CD14-positive monocyte (primary cell): ENCODE measurements around the gene ZNF808. TPM values are rescaled to one million over a fixed set of nuclear protein-coding genes. Genes with fewer than 3 reads are reported as not detected.
"Not testable (repeated sequence)": the region's sequence is repeated elsewhere in the genome, so short reads cannot be mapped to it uniquely, and the experiment has no call there.

Experiments used
- DNase-seq, 3 donors: peaks; one replicate each; pipeline ENCODE4 v3.0.0-alpha.2; 2011 to 2022
- H2AFZ ChIP-seq: 2 replicates; pipeline ENCODE4 v1.6.0; 2012; ENCODE audit warnings: mild to moderate bottlenecking, low read depth, low read length, inconsistent platforms; ENCODE audit not compliant: insufficient read depth, poor library complexity, severe bottlenecking
- H3K27ac ChIP-seq, 2 donors: 1 replicate in 1 of 2; 2 replicates in 1 of 2; pipeline ENCODE4 v1.5.1; 2012 to 2013; ENCODE audit warnings: low read length in 2 of 2, control low read depth in 1 of 2, inconsistent platforms in 1 of 2, low read depth in 1 of 2, mild to moderate bottlenecking in 1 of 2
- H3K27me3 ChIP-seq, 2 donors: one replicate each; pipeline versions ENCODE4 v1.6.0 to v1.6.1; 2011 to 2013; ENCODE audit warnings: low read length in 2 of 2; ENCODE audit not compliant: control insufficient read depth in 2 of 2, insufficient read depth in 2 of 2
- H3K36me3 ChIP-seq, 2 donors: replicated peaks in 1 of 2; 1 replicate in 1 of 2; 2 replicates in 1 of 2; pipeline versions ENCODE4 v1.5.1 to v1.6.1; 2012 to 2013; ENCODE audit warnings: low read length in 2 of 2, control low read depth in 1 of 2, inconsistent platforms in 1 of 2, mild to moderate bottlenecking in 1 of 2; ENCODE audit not compliant: insufficient read depth in 2 of 2, control insufficient read depth in 1 of 2
- H3K4me1 ChIP-seq, 2 donors: 1 replicate in 1 of 2; 2 replicates in 1 of 2; pipeline versions ENCODE4 v1.5.1 to v1.6.1; 2012 to 2013; ENCODE audit warnings: low read length in 2 of 2, control low read depth in 1 of 2, inconsistent platforms in 1 of 2, mild to moderate bottlenecking in 1 of 2, moderate library complexity in 1 of 2; ENCODE audit not compliant: insufficient read depth in 2 of 2, control insufficient read depth in 1 of 2
- H3K4me2 ChIP-seq: replicated peaks from 2 replicates; pipeline ENCODE3; 2012; ENCODE audit warnings: low read length, moderate library complexity, mild to moderate bottlenecking; ENCODE audit not compliant: poor library complexity, severe bottlenecking; ENCODE audit errors: extremely low read depth
- H3K4me3 ChIP-seq, 3 experiments: fragments of 200-600 bp in 1 of 3; sonication (generic) in 1 of 3; replicated peaks in 1 of 3; 1 replicate in 2 of 3; 2 replicates in 1 of 3; pipeline ENCODE4 v1.5.1; 2011 to 2013; ENCODE audit warnings: low read length in 3 of 3, mild to moderate bottlenecking in 3 of 3, control low read depth in 2 of 3, low read depth in 2 of 3, inconsistent platforms in 1 of 3, moderate library complexity in 1 of 3
- H3K79me2 ChIP-seq: 2 replicates; pipeline ENCODE4 v1.6.0; 2012; ENCODE audit warnings: mild to moderate bottlenecking, control low read depth, inconsistent platforms, low read length, moderate library complexity; ENCODE audit not compliant: insufficient read depth
- H3K9ac ChIP-seq: 2 replicates; pipeline ENCODE4 v1.6.0; 2017; ENCODE audit warnings: low read length, mild to moderate bottlenecking; ENCODE audit not compliant: insufficient read depth, poor library complexity, severe bottlenecking
- H3K9me3 ChIP-seq, 2 donors: replicated peaks in 1 of 2; 1 replicate in 1 of 2; 2 replicates in 1 of 2; pipeline versions ENCODE4 v1.5.1 to v1.6.1; 2012 to 2013; ENCODE audit warnings: low read length in 2 of 2, control low read depth in 1 of 2; ENCODE audit not compliant: control insufficient read depth in 1 of 2, insufficient read depth in 1 of 2
- H4K20me1 ChIP-seq: 2 replicates; pipeline ENCODE4 v1.6.0; 2012; ENCODE audit warnings: mild to moderate bottlenecking, low read length, control low read depth, moderate library complexity; ENCODE audit not compliant: insufficient read depth
- H3K27ac Mint-ChIP-seq, 7 donors: one replicate each; pipeline ENCODE4 v1.8.0; 2020; ENCODE audit warnings: mild to moderate bottlenecking in 7 of 7, mixed read lengths in 7 of 7, moderate library complexity in 6 of 7, inconsistent platforms in 2 of 7
- H3K27me3 Mint-ChIP-seq, 3 donors: one replicate each; pipeline ENCODE4 v1.8.0; 2021 to 2022; ENCODE audit warnings: low read depth in 3 of 3, mild to moderate bottlenecking in 3 of 3, mixed read lengths in 3 of 3, moderate library complexity in 3 of 3, inconsistent platforms in 1 of 3
- H3K36me3 Mint-ChIP-seq, 2 donors: one replicate each; pipeline ENCODE4 v1.8.0; 2020; ENCODE audit warnings: mixed read lengths in 2 of 2, inconsistent platforms in 1 of 2, mild to moderate bottlenecking in 1 of 2
- H3K4me1 Mint-ChIP-seq: one replicate; pipeline ENCODE4 v1.8.0; 2020; ENCODE audit warnings: mild to moderate bottlenecking, mixed read lengths
- H3K4me3 Mint-ChIP-seq, 2 donors: one replicate each; pipeline ENCODE4 v1.8.0; 2020; ENCODE audit warnings: mild to moderate bottlenecking in 2 of 2, mixed read lengths in 2 of 2, moderate library complexity in 1 of 2
- H3K9me3 Mint-ChIP-seq, 7 donors: one replicate each; pipeline ENCODE4 v1.8.0; 2020 to 2022; ENCODE audit warnings: mixed read lengths in 7 of 7, mild to moderate bottlenecking in 6 of 7, moderate library complexity in 6 of 7, inconsistent platforms in 2 of 7
- WGBS: methylation state at CpG from one replicate; pipeline ENCODE4 v1.1.5; 2013; ENCODE audit warnings: missing lambda C conversion rate; ENCODE audit not compliant: insufficient coverage; 5-methylcytosine and 5-hydroxymethylcytosine counted together
- intact Hi-C, 2 donors: fragments of 100-400 bp; cut with micrococcal nuclease; formaldehyde crosslinking; loops; one replicate each; pipeline versions ENCODE4 v1.15.0 to v1.15.1; 2023
- polyA plus RNA-seq, 3 donors: library from polyadenylated mRNA; depleted of rRNA in 1 of 3; unstranded in 2 of 3; stranded (reverse) in 1 of 3; fragments of 300-500 nt in 2 of 3; fragments of >200 nt in 1 of 3; fragmentation: Illumina TruSeq in 2 of 3; gene quantifications; 1 replicate in 2 of 3; 2 replicates in 1 of 3; pipeline ENCODE4 v1.2.3, GENCODE V29; 2012 to 2021
- TF ChIP-seq, protein P1 (sequence below): fragments of 200-600 bp; IDR thresholded peaks from one replicate; pipeline ENCODE4 v1.8.0; 2022; ENCODE audit warnings: antibody characterized with exemption, mild to moderate bottlenecking

The ZNF808 gene
- polyA plus RNA-seq, 3 donors: 2.6 to 9.2 (median 3.4) TPM

DNA sequence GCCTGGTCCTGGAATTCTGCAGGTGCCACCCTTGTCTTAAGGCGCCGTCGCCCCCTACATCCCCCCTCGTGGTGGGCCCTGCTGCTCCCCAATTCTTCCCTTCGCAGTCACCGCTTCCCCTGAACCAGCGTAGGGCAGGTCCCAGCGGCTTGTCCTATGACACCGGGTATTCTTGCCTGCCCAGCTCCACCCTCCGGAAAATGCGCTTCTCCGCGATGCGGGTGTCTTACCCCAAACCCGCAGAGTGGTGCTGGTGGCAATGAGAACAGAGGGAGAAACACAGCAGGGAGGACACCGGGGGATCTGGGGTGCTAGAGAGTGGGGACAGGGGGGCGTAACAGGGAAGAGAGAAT is 9.0 kb downstream of the ZNF808 start:
- DNase-seq: peak in 2 of 3 donors; percentile 24 to 29
- no peaks in the 10 kb centered on the region for H3K27me3 ChIP-seq
- peak overlapping the region; percentile 76 to 96 (median 88) for H3K27ac Mint-ChIP-seq
- peaks cover 28 to 46% of the 10 kb centered on the region in 2 donors for H3K36me3 Mint-ChIP-seq
- TF ChIP-seq, protein P1, sequence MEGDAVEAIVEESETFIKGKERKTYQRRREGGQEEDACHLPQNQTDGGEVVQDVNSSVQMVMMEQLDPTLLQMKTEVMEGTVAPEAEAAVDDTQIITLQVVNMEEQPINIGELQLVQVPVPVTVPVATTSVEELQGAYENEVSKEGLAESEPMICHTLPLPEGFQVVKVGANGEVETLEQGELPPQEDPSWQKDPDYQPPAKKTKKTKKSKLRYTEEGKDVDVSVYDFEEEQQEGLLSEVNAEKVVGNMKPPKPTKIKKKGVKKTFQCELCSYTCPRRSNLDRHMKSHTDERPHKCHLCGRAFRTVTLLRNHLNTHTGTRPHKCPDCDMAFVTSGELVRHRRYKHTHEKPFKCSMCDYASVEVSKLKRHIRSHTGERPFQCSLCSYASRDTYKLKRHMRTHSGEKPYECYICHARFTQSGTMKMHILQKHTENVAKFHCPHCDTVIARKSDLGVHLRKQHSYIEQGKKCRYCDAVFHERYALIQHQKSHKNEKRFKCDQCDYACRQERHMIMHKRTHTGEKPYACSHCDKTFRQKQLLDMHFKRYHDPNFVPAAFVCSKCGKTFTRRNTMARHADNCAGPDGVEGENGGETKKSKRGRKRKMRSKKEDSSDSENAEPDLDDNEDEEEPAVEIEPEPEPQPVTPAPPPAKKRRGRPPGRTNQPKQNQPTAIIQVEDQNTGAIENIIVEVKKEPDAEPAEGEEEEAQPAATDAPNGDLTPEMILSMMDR: no peak
- H3K9me3 ChIP-seq: peaks cover 16 to 44% of the 10 kb centered on the region in 2 donors
- no peaks in the 10 kb centered on the region for H4K20me1 ChIP-seq
- peaks cover 52 to 61% of the 10 kb centered on the region in 2 donors for H3K4me1 ChIP-seq
- peak overlapping the region; percentile 56 to 80 (median 71) for H3K4me3 ChIP-seq
- peaks cover 0 to 4% (median 3%) of the 10 kb centered on the region in 3 donors for H3K27me3 Mint-ChIP-seq
- peak overlapping the region; percentile 77 to 88 for H3K27ac ChIP-seq
- peak overlapping the region; percentile 87 for H3K4me2 ChIP-seq
- peaks cover 4 to 24% of the 10 kb centered on the region in 2 donors for H3K36me3 ChIP-seq
- peaks cover 61% of the 10 kb centered on the region for H3K4me1 Mint-ChIP-seq
- H2AFZ ChIP-seq: peak overlapping the region; percentile 65
- WGBS: 5% methylated on average over 16 of the region's 17 CpGs
- H3K9me3 Mint-ChIP-seq: peaks cover 18 to 63% (median 45%) of the 10 kb centered on the region in 7 donors
- H3K79me2 ChIP-seq: peaks cover 59% of the 10 kb centered on the region
- peak overlapping the region; percentile 88 to 93 for H3K4me3 Mint-ChIP-seq
- intact Hi-C loops: loop anchor here in 1 of 2 donors (10.0 kb wide), 1 partner anchor 262 kb away; no protein-coding TSS in a partner anchor
- H3K9ac ChIP-seq: peak overlapping the region; percentile 63

DNA sequence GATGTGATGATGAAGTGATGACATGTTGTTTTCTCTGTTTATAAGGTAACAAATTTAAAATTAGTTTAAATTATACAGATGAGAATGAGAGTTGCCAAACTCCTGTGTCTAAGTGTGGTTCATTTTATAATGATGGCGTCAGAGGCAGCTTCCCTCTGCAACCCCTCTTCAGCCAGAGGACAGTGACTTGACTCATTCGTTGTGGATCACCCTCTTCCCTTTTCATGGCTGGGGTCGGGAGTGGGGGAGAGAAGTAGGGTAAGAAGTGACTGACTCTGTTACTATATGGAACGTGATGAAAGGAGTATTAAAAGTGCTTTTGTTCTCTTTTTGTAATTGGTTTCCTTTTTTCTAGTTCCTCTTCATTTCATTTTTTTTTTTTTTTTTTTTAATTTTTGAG is 11.3 kb downstream of the ZNF808 start:
- no CpG with 5 or more reads among the region's 4 CpGs for WGBS
- H3K9me3 Mint-ChIP-seq: peaks cover 33 to 87% (median 65%) of the 10 kb centered on the region in 7 donors
- H3K27me3 Mint-ChIP-seq, H2AFZ ChIP-seq, H3K9ac ChIP-seq, H3K27me3 ChIP-seq, H3K4me3 ChIP-seq, H3K4me2 ChIP-seq, H4K20me1 ChIP-seq: not testable (repeated sequence)
- Histone ChIP-seq H3K79me2 (peaks cover 57% of the 10 kb centered on the region), H3K4me1 (peaks cover 44 to 65% of the 10 kb centered on the region in 2 donors), H3K27ac (peak overlapping the region; percentile 59 to 67), H3K9me3 (peaks cover 29 to 63% of the 10 kb centered on the region in 2 donors), H3K36me3 (peaks cover 15 to 42% of the 10 kb centered on the region in 2 donors)
- peak overlapping the region; percentile 73 to 91 (median 89) for H3K27ac Mint-ChIP-seq
- H3K36me3 Mint-ChIP-seq: peaks cover 34 to 63% of the 10 kb centered on the region in 2 donors
- intact Hi-C loops: loop anchor here in 1 of 2 donors (10.0 kb wide), 1 partner anchor 264 kb away; no protein-coding TSS in a partner anchor
- peaks cover 63% of the 10 kb centered on the region for H3K4me1 Mint-ChIP-seq
- DNase-seq: peak; percentile 25 to 69 (median 60)
- H3K4me3 Mint-ChIP-seq: peak overlapping the region in 1 of 2 donors; percentile 48

DNA sequence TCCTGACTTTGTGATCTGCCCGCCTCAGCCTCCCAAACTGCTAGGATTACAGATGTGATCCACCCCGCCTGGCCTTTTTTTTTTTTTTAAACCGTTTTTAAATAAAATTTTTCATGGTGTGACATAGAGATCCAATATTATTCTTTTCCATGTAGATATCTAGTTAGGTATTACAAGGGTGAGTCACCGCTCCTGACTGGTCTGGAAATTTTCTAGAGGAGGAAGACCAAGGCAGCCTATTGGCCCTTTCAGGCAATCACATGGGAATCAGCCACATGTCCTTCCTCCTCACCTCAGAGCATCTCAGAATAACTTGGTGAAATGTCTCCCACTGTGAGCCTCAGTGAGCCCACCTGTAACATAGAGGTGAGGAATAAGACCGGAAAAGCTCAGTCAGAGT is 13.7 kb downstream of the ZNF808 start:
- H3K4me3 ChIP-seq, H3K27ac ChIP-seq, H3K27ac Mint-ChIP-seq, H3K4me3 Mint-ChIP-seq, H3K27me3 Mint-ChIP-seq, H3K27me3 ChIP-seq, H3K9ac ChIP-seq, intact Hi-C loops, H3K4me2 ChIP-seq, H4K20me1 ChIP-seq, H2AFZ ChIP-seq: not testable (repeated sequence)
- Mint-ChIP-seq H3K36me3 (peaks cover 50 to 79% of the 10 kb centered on the region in 2 donors), H3K4me1 (peaks cover 45% of the 10 kb centered on the region), H3K9me3 (peaks cover 44 to 96% (median 83%) of the 10 kb centered on the region in 7 donors)
- Histone ChIP-seq H3K4me1 (peaks cover 26 to 43% of the 10 kb centered on the region in 2 donors), H3K79me2 (peaks cover 60% of the 10 kb centered on the region), H3K9me3 (peaks cover 52 to 81% of the 10 kb centered on the region in 2 donors), H3K36me3 (peaks cover 38 to 65% of the 10 kb centered on the region in 2 donors)
- DNase-seq: peak in 1 of 3 donors; percentile 14
- no CpG with 5 or more reads among the region's 5 CpGs for WGBS
